Measurements from ENCODE around the gene HIPK1.

The HIPK1 gene

DNA sequence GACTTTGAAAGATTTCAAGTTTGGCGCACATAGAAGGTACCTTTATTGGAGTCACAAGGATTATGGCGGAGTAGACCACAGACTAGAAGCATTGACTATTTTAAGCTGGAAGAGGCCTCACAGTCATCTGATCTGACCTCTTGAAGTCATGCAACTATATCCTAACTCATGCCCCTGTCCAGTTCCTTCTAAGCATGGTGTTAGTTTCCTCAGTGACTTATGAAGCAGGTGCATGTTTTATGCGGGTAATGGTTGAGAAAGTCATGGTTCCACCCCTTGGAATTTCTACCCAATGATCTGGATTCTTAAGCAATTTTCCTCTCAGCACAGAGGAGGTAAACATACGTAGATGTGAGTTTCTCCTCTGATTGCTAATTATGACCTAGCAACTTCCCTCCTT lies 61.8 kb downstream of the HIPK1 start:
- no peak for DNase-seq (ENCODE audit: extremely low read depth, low read depth)

DNA sequence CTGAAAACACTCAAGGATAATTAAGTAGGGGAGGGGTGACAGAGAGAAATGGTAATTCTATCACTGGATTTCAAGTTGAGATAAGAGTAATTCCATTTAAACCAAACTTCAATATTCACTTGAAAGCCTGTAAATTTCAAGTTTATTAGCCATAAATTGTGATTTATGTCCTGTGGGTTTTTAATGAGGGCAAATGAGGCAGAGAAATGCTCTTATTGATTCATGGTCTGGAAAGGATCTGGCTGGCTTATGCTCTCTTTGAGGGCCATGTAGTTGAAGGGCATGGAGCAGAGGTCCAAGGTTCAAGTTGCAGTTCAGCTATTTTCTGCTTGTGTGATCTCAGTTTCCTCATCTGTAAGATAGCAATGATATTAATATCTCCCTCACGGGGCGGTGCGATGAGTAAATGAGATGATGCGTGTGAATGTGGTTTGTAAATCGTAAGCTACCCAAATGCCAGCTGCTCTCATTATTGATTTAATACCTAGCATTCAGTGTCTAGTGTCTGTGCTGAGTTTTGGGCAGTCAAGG lies 62.4 kb downstream of the HIPK1 start:
- DNase-seq (ENCODE audit: extremely low read depth, low read depth): no peak
- TF ChIP-seq, protein P1, sequence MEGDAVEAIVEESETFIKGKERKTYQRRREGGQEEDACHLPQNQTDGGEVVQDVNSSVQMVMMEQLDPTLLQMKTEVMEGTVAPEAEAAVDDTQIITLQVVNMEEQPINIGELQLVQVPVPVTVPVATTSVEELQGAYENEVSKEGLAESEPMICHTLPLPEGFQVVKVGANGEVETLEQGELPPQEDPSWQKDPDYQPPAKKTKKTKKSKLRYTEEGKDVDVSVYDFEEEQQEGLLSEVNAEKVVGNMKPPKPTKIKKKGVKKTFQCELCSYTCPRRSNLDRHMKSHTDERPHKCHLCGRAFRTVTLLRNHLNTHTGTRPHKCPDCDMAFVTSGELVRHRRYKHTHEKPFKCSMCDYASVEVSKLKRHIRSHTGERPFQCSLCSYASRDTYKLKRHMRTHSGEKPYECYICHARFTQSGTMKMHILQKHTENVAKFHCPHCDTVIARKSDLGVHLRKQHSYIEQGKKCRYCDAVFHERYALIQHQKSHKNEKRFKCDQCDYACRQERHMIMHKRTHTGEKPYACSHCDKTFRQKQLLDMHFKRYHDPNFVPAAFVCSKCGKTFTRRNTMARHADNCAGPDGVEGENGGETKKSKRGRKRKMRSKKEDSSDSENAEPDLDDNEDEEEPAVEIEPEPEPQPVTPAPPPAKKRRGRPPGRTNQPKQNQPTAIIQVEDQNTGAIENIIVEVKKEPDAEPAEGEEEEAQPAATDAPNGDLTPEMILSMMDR (IDR thresholded peaks at IDR 0.05; ENCODE audit: low read depth, low read length): no peak

More for the DNA sequence above, 61.8 kb downstream of the HIPK1 start:
- TF ChIP-seq, protein P1 (IDR thresholded peaks at IDR 0.05; ENCODE audit: low read depth, low read length): no peak

DNA sequence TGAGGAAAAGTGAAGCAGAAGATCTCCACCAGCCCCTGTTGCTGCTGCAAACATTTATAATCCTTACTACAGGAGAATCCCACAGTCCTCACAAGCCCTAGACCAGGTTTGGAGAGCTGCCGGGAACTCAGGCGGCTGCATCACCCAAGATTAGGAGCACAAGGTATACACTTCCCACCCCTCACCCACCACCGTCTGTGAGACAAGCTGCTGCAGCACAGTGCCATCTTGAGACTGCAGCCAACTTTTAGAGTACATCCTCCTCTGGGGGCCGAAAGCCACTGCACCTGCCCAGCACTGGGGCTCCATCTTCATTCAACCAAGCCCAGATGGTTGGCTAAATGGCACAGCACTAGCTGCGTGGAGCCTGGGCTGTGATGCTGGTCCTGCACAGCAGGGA lies 63.9 kb downstream of the HIPK1 start:
- TF ChIP-seq, protein P1 (IDR thresholded peaks at IDR 0.05; ENCODE audit: low read depth, low read length): no peak
- DNase-seq (ENCODE audit: extremely low read depth, low read depth): no peak

DNA sequence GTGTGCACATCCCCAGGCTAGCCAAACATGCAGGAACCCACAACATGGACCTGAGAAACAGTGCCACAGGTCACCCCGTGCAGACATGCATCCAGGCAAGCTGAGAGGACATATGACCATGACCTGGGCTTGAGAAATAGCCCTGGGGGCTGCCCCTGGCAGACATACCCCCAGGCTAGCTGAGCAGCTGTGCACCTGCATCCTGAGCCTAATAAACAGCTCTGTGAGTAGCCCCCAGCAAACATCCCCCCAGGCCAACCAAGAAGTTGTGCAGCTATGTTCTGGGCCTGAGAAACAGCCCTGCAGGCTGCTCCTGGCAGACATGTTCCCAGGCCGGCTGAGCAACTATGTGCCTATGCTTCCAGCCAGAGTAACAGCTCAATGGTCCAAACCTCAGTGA lies 64.6 kb downstream of the HIPK1 start:
- DNase-seq (ENCODE audit: extremely low read depth, low read depth): no peak
- TF ChIP-seq, protein P1 (IDR thresholded peaks at IDR 0.05; ENCODE audit: low read depth, low read length): no peak

DNA sequence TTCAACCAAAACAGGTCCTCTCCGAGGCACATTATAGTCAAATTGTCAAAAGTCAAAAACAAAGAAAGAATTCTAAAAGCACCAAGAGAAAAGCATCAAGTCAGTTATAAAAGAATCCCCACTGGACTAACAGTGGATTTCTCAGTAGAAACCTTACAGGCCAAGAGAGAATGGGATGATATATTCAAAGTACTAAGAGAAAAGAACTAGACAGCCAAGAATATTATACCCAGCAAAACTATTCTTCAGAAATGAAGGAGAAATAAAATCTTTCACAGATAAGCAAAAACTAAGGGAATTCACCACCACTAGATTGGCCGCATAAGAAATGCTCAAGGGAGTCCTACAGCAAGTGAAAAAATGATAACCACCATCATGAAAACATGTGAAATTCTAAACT lies 66.3 kb downstream of the HIPK1 start:
- TF ChIP-seq, protein P1 (IDR thresholded peaks at IDR 0.05; ENCODE audit: low read depth, low read length): no peak
- no peak for DNase-seq (ENCODE audit: extremely low read depth, low read depth)

DNA sequence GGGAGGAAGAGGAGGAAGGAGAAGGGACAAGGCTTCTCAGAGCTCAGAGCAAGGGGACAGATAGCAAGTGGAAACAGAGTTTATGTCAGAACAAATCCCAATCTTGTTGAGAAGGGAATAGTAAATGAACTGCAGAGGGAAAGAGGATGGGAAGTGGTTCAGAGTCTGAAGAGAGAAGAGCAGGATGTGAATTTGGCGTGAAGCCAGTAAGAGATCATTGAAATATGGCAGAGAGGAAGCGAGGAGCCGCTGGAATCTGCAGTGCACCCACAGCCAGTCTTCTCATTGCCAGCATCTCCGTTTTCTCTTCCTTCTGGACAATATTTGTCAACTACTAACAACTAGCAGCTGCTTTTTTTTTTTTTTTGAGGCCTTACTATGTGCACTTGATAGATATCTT lies 69.2 kb downstream of the HIPK1 start:
- TF ChIP-seq, protein P1 (IDR thresholded peaks at IDR 0.05; ENCODE audit: low read depth, low read length): no peak
- no peak for DNase-seq (ENCODE audit: extremely low read depth, low read depth)

DNA sequence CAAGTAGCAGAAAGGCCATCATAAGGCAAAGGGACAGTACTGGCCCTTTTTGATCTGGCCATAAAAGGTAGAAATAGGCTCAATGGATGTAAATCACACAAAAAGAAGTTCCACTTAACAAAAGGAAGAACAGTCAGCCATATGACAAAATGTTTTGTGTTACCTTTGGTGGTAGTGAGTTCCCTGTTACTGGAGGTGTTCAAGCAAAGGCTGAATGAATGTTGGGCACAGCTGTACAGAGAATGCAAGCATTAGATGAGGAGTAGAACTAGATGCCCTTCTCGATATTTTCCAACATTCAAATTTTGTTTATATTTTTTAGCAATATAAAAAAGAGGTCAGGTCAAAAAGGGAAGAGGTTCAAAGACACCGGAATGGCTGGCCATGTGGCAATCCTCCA lies 70.1 kb downstream of the HIPK1 start:
- TF ChIP-seq, protein P1 (IDR thresholded peaks at IDR 0.05; ENCODE audit: low read depth, low read length): no peak
- DNase-seq (ENCODE audit: extremely low read depth, low read depth): no peak

Data from AG09319 (cell line).